RWPE1 (cell line): Measurements from ENCODE around the gene SPTSSA.

Experiments
- CTCF ChIA-PET: fragments of 350-600 bp; sonication (Branson Sonifier 250); formaldehyde crosslinking; extraction: SDS; loops from one replicate; lab custom pipeline; 2021; lab: Yijun Ruan, JAX
- POLR2A ChIA-PET: fragments of 400-600 bp; formaldehyde crosslinking; extraction: SDS; loops from one replicate; lab custom pipeline; 2020; ENCODE audit warnings: antibody characterized with exemption; ENCODE audit not compliant: low non-redundant PET; lab: Yijun Ruan, JAX
- DNase-seq: peaks from one replicate; pipeline ENCODE4 v3.0.0; 2012; ENCODE audit warnings: low spot score
- H3K27ac ChIP-seq: fragments of 450-650 bp; 2 replicates; pipeline ENCODE4 v1.5.1; 2017
- TF ChIP-seq, protein P1 (sequence below): fragments of 450-650 bp; conservative IDR thresholded peaks from 2 replicates; pipeline ENCODE4 v1.5.1; 2017; ENCODE audit warnings: low read depth, mild to moderate bottlenecking

Gene SPTSSA

DNA sequence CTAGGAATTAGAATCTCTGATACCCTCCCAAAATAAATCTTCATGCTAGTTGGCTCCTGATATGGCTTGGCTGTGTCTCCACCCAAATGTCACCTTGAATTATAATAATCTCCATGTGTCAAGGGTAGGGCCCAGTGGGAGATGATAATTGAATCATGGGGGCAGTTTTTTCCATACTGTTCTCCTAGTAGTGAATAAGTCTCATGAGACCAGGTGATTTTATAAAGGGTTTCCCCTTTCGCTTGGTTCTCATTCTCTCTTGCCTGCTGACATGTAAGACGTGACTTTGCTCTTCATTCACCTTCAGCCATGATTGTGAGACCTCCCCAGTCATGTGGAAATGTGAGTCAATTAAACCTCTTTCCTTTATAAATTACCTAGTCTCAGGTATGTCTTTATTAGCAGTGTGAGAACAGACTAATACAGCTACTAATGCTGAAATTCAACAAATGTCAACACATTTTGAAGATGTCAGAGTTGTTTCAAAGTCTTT, 12.2 kb upstream of the SPTSSA start:
- ChIA-PET POLR2A (no interaction called here), CTCF (no interaction called here)
- TF ChIP-seq, protein P1, sequence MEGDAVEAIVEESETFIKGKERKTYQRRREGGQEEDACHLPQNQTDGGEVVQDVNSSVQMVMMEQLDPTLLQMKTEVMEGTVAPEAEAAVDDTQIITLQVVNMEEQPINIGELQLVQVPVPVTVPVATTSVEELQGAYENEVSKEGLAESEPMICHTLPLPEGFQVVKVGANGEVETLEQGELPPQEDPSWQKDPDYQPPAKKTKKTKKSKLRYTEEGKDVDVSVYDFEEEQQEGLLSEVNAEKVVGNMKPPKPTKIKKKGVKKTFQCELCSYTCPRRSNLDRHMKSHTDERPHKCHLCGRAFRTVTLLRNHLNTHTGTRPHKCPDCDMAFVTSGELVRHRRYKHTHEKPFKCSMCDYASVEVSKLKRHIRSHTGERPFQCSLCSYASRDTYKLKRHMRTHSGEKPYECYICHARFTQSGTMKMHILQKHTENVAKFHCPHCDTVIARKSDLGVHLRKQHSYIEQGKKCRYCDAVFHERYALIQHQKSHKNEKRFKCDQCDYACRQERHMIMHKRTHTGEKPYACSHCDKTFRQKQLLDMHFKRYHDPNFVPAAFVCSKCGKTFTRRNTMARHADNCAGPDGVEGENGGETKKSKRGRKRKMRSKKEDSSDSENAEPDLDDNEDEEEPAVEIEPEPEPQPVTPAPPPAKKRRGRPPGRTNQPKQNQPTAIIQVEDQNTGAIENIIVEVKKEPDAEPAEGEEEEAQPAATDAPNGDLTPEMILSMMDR = no peak
- H3K27ac ChIP-seq = no peak overlapping the region
- DNase-seq = no peak

DNA sequence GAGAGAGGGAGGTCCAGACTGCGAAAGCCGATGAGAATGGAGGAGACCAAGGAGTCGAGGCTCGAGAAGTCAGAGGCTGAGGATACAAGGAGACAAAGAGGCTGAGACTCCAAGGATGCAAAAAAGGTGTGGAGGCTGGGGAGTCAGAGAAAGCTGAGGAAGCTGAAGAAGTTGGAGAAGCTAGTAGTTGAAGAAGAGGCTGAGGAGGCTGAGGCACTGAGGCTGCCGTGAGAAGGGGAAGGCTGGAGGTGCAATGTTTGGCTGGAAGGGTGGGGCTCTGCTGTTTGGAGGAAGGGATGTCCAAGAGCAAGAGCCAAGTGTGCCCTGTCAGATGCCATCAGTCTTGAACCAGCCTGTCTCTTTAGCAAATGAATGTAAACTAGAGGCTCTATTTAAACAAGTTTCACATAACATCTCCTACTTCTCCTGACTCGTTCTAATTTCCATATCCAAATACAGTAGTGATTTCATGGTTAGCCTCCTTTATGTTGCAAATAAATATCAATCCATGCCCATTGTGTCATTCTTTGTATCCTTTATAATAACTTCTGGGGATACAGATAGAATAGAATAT, 10.8 kb upstream of the SPTSSA start:
- H3K27ac ChIP-seq = no peak overlapping the region
- DNase-seq = no peak
- TF ChIP-seq, protein P1 = no peak
- POLR2A ChIA-PET = no interaction called here
- CTCF ChIA-PET = no interaction called here

DNA sequence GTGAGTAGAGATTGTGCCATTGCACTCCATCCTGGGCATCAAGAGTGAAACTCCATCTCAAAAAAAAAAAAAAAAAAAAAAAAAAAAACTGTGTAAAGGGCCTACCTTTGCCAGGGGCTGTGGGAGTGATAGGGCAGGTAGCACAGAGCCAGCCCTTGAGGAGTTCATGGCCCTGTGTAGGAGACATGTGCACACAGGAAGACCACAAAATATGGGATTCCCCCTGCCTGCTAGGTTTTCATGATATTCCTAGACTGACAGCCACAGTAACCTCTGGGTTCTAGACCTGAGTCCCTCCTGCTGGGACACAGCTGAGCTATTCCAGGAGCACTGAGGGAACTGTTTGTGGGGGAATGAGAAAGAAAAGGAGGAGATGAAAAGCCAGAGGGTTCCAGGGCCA, 8.3 kb upstream of the SPTSSA start:
- ChIA-PET POLR2A (no interaction called here), CTCF (interaction anchor here (0.6 kb wide), 1 partner anchor 27 kb away, joined by 10 read pairs; no protein-coding TSS in a partner anchor)
- TF ChIP-seq, protein P1 = no peak
- no peak for DNase-seq
- H3K27ac ChIP-seq = no peak overlapping the region

DNA sequence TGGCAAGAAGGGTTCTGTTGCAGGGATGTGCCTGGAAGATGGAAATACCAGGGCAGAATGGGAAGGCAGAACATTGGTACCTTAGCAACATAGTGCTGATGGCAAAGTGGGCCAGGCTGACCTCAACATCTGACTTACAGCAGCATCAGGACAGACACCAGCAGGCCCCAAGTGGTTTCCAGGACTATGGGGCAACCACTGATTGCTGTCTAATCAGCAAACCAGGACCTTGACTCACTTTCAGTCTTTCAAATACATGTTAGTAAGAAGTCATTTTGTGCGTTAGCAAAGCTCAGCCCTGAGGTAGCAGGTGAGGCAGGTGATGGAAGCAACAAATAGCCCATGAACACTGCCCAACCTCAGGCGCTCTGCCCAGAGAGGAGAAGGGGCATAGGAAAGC, 4.7 kb upstream of the SPTSSA start:
- H3K27ac ChIP-seq = no peak overlapping the region
- DNase-seq = no peak
- CTCF ChIA-PET = no interaction called here
- POLR2A ChIA-PET = no interaction called here
- TF ChIP-seq, protein P1 = no peak

DNA sequence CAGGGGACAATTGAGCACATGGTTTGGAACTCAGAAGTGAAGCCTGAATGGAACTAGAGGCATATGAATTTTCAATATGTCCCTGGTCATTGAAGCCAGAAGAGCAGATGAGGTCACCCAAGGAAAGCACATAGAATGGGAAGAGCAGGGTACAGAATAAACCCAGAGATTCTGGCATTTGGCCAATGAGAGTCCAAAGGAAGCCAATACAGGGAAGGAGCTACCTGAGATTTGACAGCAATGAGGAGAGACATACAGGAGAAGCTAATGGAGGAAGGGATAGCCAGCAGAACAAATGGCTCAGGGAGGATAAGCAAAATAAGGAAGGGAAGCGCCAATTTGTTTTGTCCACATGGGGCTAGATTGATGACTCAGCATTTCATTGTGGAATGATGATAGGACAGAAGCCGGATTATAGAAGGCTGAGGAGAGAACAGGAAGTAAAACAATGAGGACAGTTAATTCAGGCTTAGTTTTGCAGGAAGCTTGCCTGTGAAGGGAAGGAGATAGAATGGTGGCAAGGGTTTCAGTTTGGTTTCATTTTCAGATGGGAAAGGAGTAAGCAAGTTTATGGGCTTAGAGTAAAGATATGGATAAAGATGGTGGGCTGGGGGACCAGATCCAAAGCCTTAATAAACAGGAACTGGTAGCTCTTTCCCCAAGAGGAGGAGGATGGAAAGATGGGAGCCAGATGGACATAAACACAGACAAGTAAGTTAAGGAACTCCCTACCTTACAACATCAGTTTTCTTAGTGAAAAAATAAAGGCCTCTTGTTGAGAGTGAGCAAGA, 3.2 kb upstream of the SPTSSA start:
- ChIA-PET POLR2A (no interaction called here), CTCF (no interaction called here)
- H3K27ac ChIP-seq = no peak overlapping the region
- no peak for DNase-seq
- TF ChIP-seq, protein P1 = no peak

DNA sequence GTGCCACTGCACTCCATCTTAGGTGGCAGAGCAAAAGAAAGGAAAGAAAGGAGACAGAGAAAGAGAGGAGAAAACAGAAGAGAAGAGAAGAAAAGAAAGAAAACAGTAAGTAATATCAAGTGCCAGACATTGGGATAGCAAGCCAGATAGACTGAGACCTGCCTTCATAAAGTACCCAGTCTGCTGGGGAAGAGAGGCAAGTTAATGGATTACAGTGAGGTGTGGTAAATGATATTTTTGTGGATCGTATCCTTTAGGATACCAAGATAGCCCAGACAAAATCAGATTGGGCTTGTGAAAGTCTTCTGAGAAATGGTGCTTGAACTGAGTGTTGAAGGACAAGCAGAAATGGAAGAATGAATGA, 1.5 kb upstream of the SPTSSA start:
- ChIA-PET POLR2A (no interaction called here), CTCF (no interaction called here)
- peak overlapping the region; percentile 87 for H3K27ac ChIP-seq
- TF ChIP-seq, protein P1 = no peak
- no peak for DNase-seq
